ENCODE data around the gene HNMT.
"Not testable (repeated sequence)": the region's sequence is repeated elsewhere in the genome, so short reads cannot be mapped to it uniquely, and the experiment has no call there.

Gene HNMT

GRCh38 chr2:137946227-137946626 lies 18.0 kb upstream of the HNMT start:
- no peak for DNase-seq (ENCODE audit: low read depth in 3 of 3)

GRCh38 chr2:137947032-137947727 lies 17.1 kb upstream of the HNMT start:
- no peak for DNase-seq (ENCODE audit: low read depth in 3 of 3)

- DNase-seq (ENCODE audit: low read depth in 3 of 3) = no peak
Observed at GRCh38 chr2:137947728-137948336, 16.4 kb upstream of the HNMT start.

GRCh38 chr2:137948894-137949293 lies 15.4 kb upstream of the HNMT start:
- no peak for DNase-seq (ENCODE audit: low read depth in 3 of 3)

- DNase-seq (ENCODE audit: low read depth in 3 of 3) = no peak
Observed at GRCh38 chr2:137950238-137950637, 14.0 kb upstream of the HNMT start.

GRCh38 chr2:137951586-137951985 lies 12.7 kb upstream of the HNMT start:
- DNase-seq (ENCODE audit: low read depth in 3 of 3) = no peak

GRCh38 chr2:137952586-137953129 lies 11.6 kb upstream of the HNMT start:
- no peak for DNase-seq (ENCODE audit: low read depth in 3 of 3)

- no peak for DNase-seq (ENCODE audit: low read depth in 3 of 3)
Observed at GRCh38 chr2:137955536-137955935, 8.7 kb upstream of the HNMT start.

GRCh38 chr2:137957033-137957432 lies 7.2 kb upstream of the HNMT start:
- DNase-seq (ENCODE audit: low read depth in 3 of 3) = no peak

GRCh38 chr2:137959166-137959565 lies 5.1 kb upstream of the HNMT start:
- no peak for DNase-seq (ENCODE audit: low read depth in 3 of 3)

GRCh38 chr2:137960223-137960622 lies 4.0 kb upstream of the HNMT start:
- no peak for DNase-seq (ENCODE audit: low read depth in 3 of 3)

- DNase-seq (ENCODE audit: low read depth in 3 of 3) = no peak
Observed at GRCh38 chr2:137961602-137962001, 2.7 kb upstream of the HNMT start.

- DNase-seq (ENCODE audit: low read depth in 3 of 3) = no peak
Observed at GRCh38 chr2:137963535-137964065, 673 bp upstream of the HNMT start.

GRCh38 chr2:137964859-137965459 lies 686 bp downstream of the HNMT start:
- DNase-seq (ENCODE audit: low read depth in 3 of 3) = no peak

GRCh38 chr2:137966043-137966442 lies 1.8 kb downstream of the HNMT start:
- no peak for DNase-seq (ENCODE audit: low read depth in 3 of 3)

GRCh38 chr2:137967042-137967441 lies 2.8 kb downstream of the HNMT start:
- no peak for DNase-seq (ENCODE audit: low read depth in 3 of 3)

GRCh38 chr2:137968477-137969417 lies 4.5 kb downstream of the HNMT start:
- no peak for DNase-seq (ENCODE audit: low read depth in 3 of 3)

GRCh38 chr2:137969418-137969765 lies 5.1 kb downstream of the HNMT start:
- no peak for DNase-seq (ENCODE audit: low read depth in 3 of 3)

GRCh38 chr2:137969876-137970275 lies 5.6 kb downstream of the HNMT start:
- no peak for DNase-seq (ENCODE audit: low read depth in 3 of 3)

- not testable (repeated sequence) for DNase-seq (ENCODE audit: low read depth in 3 of 3)
Observed at GRCh38 chr2:137971259-137971658, 7.0 kb downstream of the HNMT start.

GRCh38 chr2:137973280-137973679 lies 9.0 kb downstream of the HNMT start:
- DNase-seq (ENCODE audit: low read depth in 3 of 3) = no peak
